A673 (cell line): ENCODE data around the gene PRRC2A. TPM values are rescaled to one million over a fixed set of nuclear protein-coding genes. Genes with fewer than 3 reads are reported as not detected.

Experiments used
- BruUV-seq: library from RNA; stranded (reverse); fragments of 400-500 nt; replicated peaks from 2 replicates; lab custom pipeline; 2021; lab: Mats Ljungman, UMichigan
- CTCF ChIA-PET: fragments of 300-600 bp; sonication (Branson Sonifier 250); formaldehyde crosslinking; loops from one replicate; lab custom pipeline; 2022; ENCODE audit warnings: antibody characterized with exemption; lab: Charles Lee
- POLR2A ChIA-PET: fragments of 300-600 bp; sonication (Branson Sonifier 250); formaldehyde crosslinking; loops from one replicate; lab custom pipeline; 2022; ENCODE audit warnings: antibody characterized with exemption; ENCODE audit not compliant: low non-redundant PET; lab: Charles Lee
- DNase-seq: peaks from one replicate; pipeline ENCODE4 v3.0.0-alpha.2; 2015; ENCODE audit warnings: low spot score
- H3K27ac ChIP-seq: fragments of 200-600 bp; sonication (generic); 2 replicates; pipeline ENCODE4 v1.5.1; 2016; ENCODE audit warnings: mixed run types, low read depth, mild to moderate bottlenecking, mixed read lengths, antibody characterized with exemption, low read length; ENCODE audit not compliant: poor library complexity, severe bottlenecking
- H3K27me3 ChIP-seq: fragments of 200-600 bp; sonication (generic); replicated peaks from 2 replicates; pipeline ENCODE4 v1.6.1; 2017; ENCODE audit warnings: mixed run types, low read depth, mild to moderate bottlenecking, mixed read lengths, antibody characterized with exemption, low read length; ENCODE audit not compliant: insufficient read depth, poor library complexity
- H3K36me3 ChIP-seq: fragments of 200-600 bp; sonication (generic); 2 replicates; pipeline ENCODE4 v1.6.1; 2016; ENCODE audit warnings: mixed run types, mild to moderate bottlenecking, mixed read lengths, antibody characterized with exemption, low read length; ENCODE audit not compliant: insufficient read depth, poor library complexity, severe bottlenecking
- H3K4me1 ChIP-seq: fragments of 200-600 bp; sonication (generic); 2 replicates; pipeline ENCODE4 v1.6.1; 2017; ENCODE audit warnings: mixed run types, mild to moderate bottlenecking, mixed read lengths, antibody characterized with exemption, low read length; ENCODE audit not compliant: insufficient read depth, poor library complexity, severe bottlenecking
- H3K4me3 ChIP-seq: fragments of 200-600 bp; sonication (generic); 2 replicates; pipeline ENCODE4 v1.5.1; 2016; ENCODE audit warnings: low read depth, mixed run types, mild to moderate bottlenecking, mixed read lengths, low read length; ENCODE audit not compliant: poor library complexity, severe bottlenecking
- H3K9me3 ChIP-seq: fragments of 200-600 bp; sonication (generic); 2 replicates; pipeline ENCODE4 v1.6.1; 2016; ENCODE audit warnings: mixed run types, low read depth, mild to moderate bottlenecking, mixed read lengths, antibody characterized with exemption, low read length; ENCODE audit not compliant: poor library complexity, severe bottlenecking
- CTCF ChIP-seq: fragments of 300-800, 200-600 bp; sonication (generic); conservative IDR thresholded peaks from 2 replicates; pipeline ENCODE4 v1.5.1; 2017; ENCODE audit warnings: low read depth, mild to moderate bottlenecking, antibody characterized with exemption, low read length, moderate library complexity, mixed read lengths
- EZH2 ChIP-seq: fragments of 200-600 bp; sonication (generic); IDR thresholded peaks from 2 replicates; pipeline ENCODE4 v1.6.1; 2017; ENCODE audit warnings: borderline replicate concordance, low read depth, mild to moderate bottlenecking, mixed read lengths, antibody characterized with exemption, low read length; ENCODE audit not compliant: poor library complexity, severe bottlenecking
- intact Hi-C: fragments of 100-400 bp; cut with micrococcal nuclease; formaldehyde crosslinking; loops from one replicate; pipeline ENCODE4 v1.10.0; 2022; ENCODE audit not compliant: unreplicated experiment
- total RNA-seq: library from RNA; stranded (reverse); gene quantifications from 2 replicates; pipeline ENCODE4 v1.2.3, GENCODE V29; 2021

Gene PRRC2A
- total RNA-seq, 1 experiment from 2014 or later = 289 TPM

GRCh38 chr6:31643818-31644454, 23.4 kb downstream of the PRRC2A start:
- Histone ChIP-seq H3K4me3 (no peak overlapping the region), H3K27ac (no peak overlapping the region), H3K4me1 (no peaks in the 10 kb centered on the region), H3K9me3 (no peaks in the 10 kb centered on the region), H3K27me3 (no peaks in the 10 kb centered on the region), H3K36me3 (peaks cover 85% of the 10 kb centered on the region)
- intact Hi-C loops = no loop called here
- ChIA-PET CTCF (no interaction called here), POLR2A (no interaction called here)
- no TSS peak for BruUV-seq
- TF ChIP-seq EZH2 (no peak), CTCF (no peak)
- DNase-seq = no peak

GRCh38 chr6:31645325-31645724, 24.8 kb downstream of the PRRC2A start:
- Histone ChIP-seq H3K4me3 (no peak overlapping the region), H3K27ac (no peak overlapping the region), H3K4me1 (no peaks in the 10 kb centered on the region), H3K36me3 (peaks cover 83% of the 10 kb centered on the region), H3K27me3 (no peaks in the 10 kb centered on the region), H3K9me3 (no peaks in the 10 kb centered on the region)
- no peak for DNase-seq
- TF ChIP-seq CTCF (no peak), EZH2 (no peak)
- intact Hi-C loops = no loop called here
- ChIA-PET POLR2A (interaction anchor here (0.7 kb wide), 1 partner anchor 63 kb away, joined by 3 read pairs; no protein-coding TSS in a partner anchor), CTCF (no interaction called here)
- BruUV-seq = no TSS peak

GRCh38 chr6:31651602-31652191, 31.2 kb downstream of the PRRC2A start:
- TSS peak; percentile 58 for BruUV-seq
- POLR2A ChIA-PET = interaction anchor here (0.7 to 1.0 kb wide), 2 partner anchors 12 to 176 kb away, joined by 3 to 4 read pairs; partner anchors contain the start of gene HSPA1B
- intact Hi-C loops = loop anchor here (10.0 kb wide), 1 partner anchor 107 kb away; the partner anchor contains the start of genes ATP6V1G2, DDX39B and NFKBIL1
- CTCF ChIA-PET = interaction anchor here (0.6 to 1.2 kb wide), 2 partner anchors 9 to 30 kb away, joined by 3 to 5 read pairs; partner anchors contain the start of gene C6orf47
- H3K9me3 ChIP-seq = no peaks in the 10 kb centered on the region
- TF ChIP-seq CTCF (no peak), EZH2 (no peak)
- peaks cover 8% of the 10 kb centered on the region for H3K4me1 ChIP-seq
- H3K27ac ChIP-seq = peak overlapping the region; percentile 97
- no peaks in the 10 kb centered on the region for H3K27me3 ChIP-seq
- peak; percentile 77 for DNase-seq
- H3K36me3 ChIP-seq = peaks cover 31% of the 10 kb centered on the region
- peak overlapping the region; percentile 63 for H3K4me3 ChIP-seq
